ENCODE data around the gene C2orf80.

- no peak for TF ChIP-seq CREB1 (IDR thresholded peaks at IDR 0.05; ENCODE audit: low read depth)
- no peak for TF ChIP-seq REST (IDR thresholded peaks at IDR 0.05; ENCODE audit: low read depth)
- TF ChIP-seq TAF1 (IDR thresholded peaks at IDR 0.05; ENCODE audit: low read depth) = no peak
- no peak for TF ChIP-seq ZBTB7A (IDR thresholded peaks at IDR 0.05; ENCODE audit: low read depth)
- TF ChIP-seq EP300 (IDR thresholded peaks at IDR 0.05; ENCODE audit: borderline replicate concordance) = no peak
Observed at GRCh38 chr2:208135794-208136715, 53.8 kb downstream of the C2orf80 start.
